ENCODE data around the gene U2AF2. TPM values are rescaled to one million over a fixed set of nuclear protein-coding genes. Genes with fewer than 3 reads are reported as not detected.

The U2AF2 gene
- total and polyA plus RNA-seq, 12 donors, result 58.9 to 243 (median 117) TPM

- Histone ChIP-seq H3K27ac (no peak overlapping the region), H3K36me3 (replicated peaks in 1 of 2) (peaks cover 0 to 12% of the 10 kb centered on the region in 2 donors), H3K4me3 (no peak overlapping the region), H3K9me3 (replicated peaks in 1 of 3) (no peaks in the 10 kb centered on the region), H3K27me3 (no peaks in the 10 kb centered on the region), H3K4me1 (replicated peaks in 1 of 2) (no peaks in the 10 kb centered on the region)
- intact Hi-C loops (cut with DNase I), result no loop called here
- DNase-seq, result peak in 4 of 7 donors; percentile 22 to 63 (median 55)
- TF ChIP-seq CTCF (IDR thresholded peaks at IDR 0.05), result peak; percentile 46 to 69 (median 61)
- TF ChIP-seq POLR2A (IDR thresholded peaks at IDR 0.05), result no peak
- WGBS, 4 donors, result 44 to 79% (median 58%) methylated on average over 20 to 38 of the region's 38 CpGs
Observed at GRCh38 chr19:55703790-55704215, 49.0 kb downstream of the U2AF2 start.

GRCh38 chr19:55704494-55705245, 49.8 kb downstream of the U2AF2 start:
- WGBS, 4 donors, result 91 to 93% (median 92%) methylated on average over 14 to 15 of the region's 15 CpGs
- no peak for TF ChIP-seq POLR2A (IDR thresholded peaks at IDR 0.05)
- peak in 1 of 6 experiments; percentile 17 for TF ChIP-seq CTCF (IDR thresholded peaks at IDR 0.05)
- Histone ChIP-seq H3K9me3 (replicated peaks in 1 of 3) (no peaks in the 10 kb centered on the region), H3K4me1 (replicated peaks in 1 of 2) (no peaks in the 10 kb centered on the region), H3K27ac (no peak overlapping the region), H3K27me3 (no peaks in the 10 kb centered on the region), H3K4me3 (no peak overlapping the region), H3K36me3 (replicated peaks in 1 of 2) (peaks cover 0 to 8% of the 10 kb centered on the region in 2 donors)
- intact Hi-C loops (cut with DNase I), result no loop called here
- DNase-seq, result peak in 1 of 7 donors; percentile 50

- WGBS, 4 donors, result 91 to 98% (median 92%) methylated on average over 3 of the region's 3 CpGs
- TF ChIP-seq POLR2A (IDR thresholded peaks at IDR 0.05), result no peak
- TF ChIP-seq CTCF (IDR thresholded peaks at IDR 0.05), result no peak
- Histone ChIP-seq H3K27ac (no peak overlapping the region), H3K4me1 (replicated peaks in 1 of 2) (no peaks in the 10 kb centered on the region), H3K4me3 (no peak overlapping the region), H3K27me3 (no peaks in the 10 kb centered on the region), H3K36me3 (replicated peaks in 1 of 2) (no peaks in the 10 kb centered on the region), H3K9me3 (replicated peaks in 1 of 3) (no peaks in the 10 kb centered on the region)
- no peak for DNase-seq
- intact Hi-C loops (cut with DNase I), result no loop called here
Observed at GRCh38 chr19:55705972-55706371, 51.1 kb downstream of the U2AF2 start.

- 69 to 72% (median 71%) methylated on average over 18 of the region's 18 CpGs for WGBS, 4 donors
- peak in 1 of 7 donors; percentile 47 for DNase-seq
- H3K4me1 ChIP-seq (replicated peaks in 1 of 2), result no peaks in the 10 kb centered on the region
- TF ChIP-seq POLR2A (IDR thresholded peaks at IDR 0.05) (no peak), CTCF (IDR thresholded peaks at IDR 0.05) (no peak)
- H3K9me3 ChIP-seq (replicated peaks in 1 of 3), result no peaks in the 10 kb centered on the region
- H3K36me3 ChIP-seq (replicated peaks in 1 of 2), result no peaks in the 10 kb centered on the region
- intact Hi-C loops (cut with DNase I), result no loop called here
- peaks cover 5% of the 10 kb centered on the region for H3K27me3 ChIP-seq
- H3K27ac ChIP-seq, result no peak overlapping the region
- H3K4me3 ChIP-seq, result no peak overlapping the region
Observed at GRCh38 chr19:55711719-55712118, 56.9 kb downstream of the U2AF2 start.
